Karpas-422 (cell line): ENCODE data around the gene ADORA2B. TPM values are rescaled to one million over a fixed set of nuclear protein-coding genes. Genes with fewer than 3 reads are reported as not detected.

ENCODE experiments used
- DNase-seq: peaks from one replicate; pipeline ENCODE4 v3.0.0-alpha.2; 2015
- H2AFZ ChIP-seq: fragments of 200-600 bp; sonication (generic); 2 replicates; pipeline ENCODE4 v1.6.1; 2014; ENCODE audit warnings: antibody characterized with exemption, low read length, mixed read lengths
- H3K27ac ChIP-seq: fragments of 200-600 bp; sonication (generic); 2 replicates; pipeline ENCODE4 v1.5.1; 2014; ENCODE audit warnings: mild to moderate bottlenecking, low read length, moderate library complexity
- H3K27me3 ChIP-seq: fragments of 200-600 bp; sonication (generic); 2 replicates; pipeline ENCODE4 v1.6.1; 2014; ENCODE audit warnings: low read length, mixed read lengths
- H3K36me3 ChIP-seq: fragments of 200-600 bp; sonication (generic); 2 replicates; pipeline ENCODE4 v1.6.1; 2014; ENCODE audit warnings: low read length, mixed read lengths; ENCODE audit not compliant: insufficient read depth
- H3K4me1 ChIP-seq: fragments of 200-600 bp; sonication (generic); 2 replicates; pipeline ENCODE4 v1.6.1; 2014; ENCODE audit warnings: mild to moderate bottlenecking, low read length, mixed read lengths
- H3K4me2 ChIP-seq: fragments of 200-600 bp; sonication (generic); 2 replicates; pipeline ENCODE4 v1.6.1; 2014; ENCODE audit warnings: low read length, low read depth, mild to moderate bottlenecking; ENCODE audit not compliant: poor library complexity, severe bottlenecking
- H3K4me3 ChIP-seq: fragments of 200-600 bp; sonication (generic); 2 replicates; pipeline ENCODE4 v1.5.1; 2014; ENCODE audit warnings: mild to moderate bottlenecking, antibody characterized with exemption, low read length, mixed read lengths
- H3K79me2 ChIP-seq: fragments of 200-600 bp; sonication (generic); 2 replicates; pipeline ENCODE4 v1.6.1; 2014; ENCODE audit warnings: mild to moderate bottlenecking, low read length, mixed read lengths
- H3K9ac ChIP-seq: fragments of 200-600 bp; sonication (generic); 2 replicates; pipeline ENCODE4 v1.6.0; 2014; ENCODE audit warnings: low read length
- H3K9me2 ChIP-seq: fragments of 200-600 bp; sonication (generic), shearing (Covaris generic); replicated peaks from 2 replicates; pipeline ENCODE4 v1.6.0; 2014; ENCODE audit warnings: mild to moderate bottlenecking, low read length, moderate library complexity; ENCODE audit not compliant: insufficient read depth
- H3K9me3 ChIP-seq: fragments of 300-700, 200-600 bp; sonication (generic); 2 replicates; pipeline ENCODE4 v1.6.1; 2014; ENCODE audit warnings: low read length, mixed read lengths
- H4K20me1 ChIP-seq: fragments of 200-600 bp; sonication (generic); 2 replicates; pipeline ENCODE4 v1.6.1; 2014; ENCODE audit warnings: mild to moderate bottlenecking, antibody characterized with exemption, low read length, low read depth; ENCODE audit not compliant: insufficient read depth
- total RNA-seq: library from RNA; depleted of rRNA; stranded (reverse); fragments of >200 nt; shearing (Covaris generic); gene quantifications from 2 replicates; pipeline ENCODE4 v1.2.3, GENCODE V29; 2014; ENCODE audit warnings: low replicate concordance

Gene ADORA2B
- total RNA-seq, 1 experiment from 2014 or later: not detected

GRCh38 chr17:15965528-15965927 lies 20.6 kb downstream of the ADORA2B start:
- Histone ChIP-seq H3K36me3 (no peaks in the 10 kb centered on the region), H3K4me1 (peaks cover 12% of the 10 kb centered on the region), H2AFZ (no peak overlapping the region), H3K4me3 (no peak overlapping the region), H3K9ac (no peak overlapping the region), H3K27me3 (no peaks in the 10 kb centered on the region), H3K9me2 (no peaks in the 10 kb centered on the region), H3K9me3 (no peaks in the 10 kb centered on the region), H3K27ac (no peak overlapping the region), H3K79me2 (no peaks in the 10 kb centered on the region), H4K20me1 (no peaks in the 10 kb centered on the region), H3K4me2 (no peak overlapping the region)
- no peak for DNase-seq

DNA sequence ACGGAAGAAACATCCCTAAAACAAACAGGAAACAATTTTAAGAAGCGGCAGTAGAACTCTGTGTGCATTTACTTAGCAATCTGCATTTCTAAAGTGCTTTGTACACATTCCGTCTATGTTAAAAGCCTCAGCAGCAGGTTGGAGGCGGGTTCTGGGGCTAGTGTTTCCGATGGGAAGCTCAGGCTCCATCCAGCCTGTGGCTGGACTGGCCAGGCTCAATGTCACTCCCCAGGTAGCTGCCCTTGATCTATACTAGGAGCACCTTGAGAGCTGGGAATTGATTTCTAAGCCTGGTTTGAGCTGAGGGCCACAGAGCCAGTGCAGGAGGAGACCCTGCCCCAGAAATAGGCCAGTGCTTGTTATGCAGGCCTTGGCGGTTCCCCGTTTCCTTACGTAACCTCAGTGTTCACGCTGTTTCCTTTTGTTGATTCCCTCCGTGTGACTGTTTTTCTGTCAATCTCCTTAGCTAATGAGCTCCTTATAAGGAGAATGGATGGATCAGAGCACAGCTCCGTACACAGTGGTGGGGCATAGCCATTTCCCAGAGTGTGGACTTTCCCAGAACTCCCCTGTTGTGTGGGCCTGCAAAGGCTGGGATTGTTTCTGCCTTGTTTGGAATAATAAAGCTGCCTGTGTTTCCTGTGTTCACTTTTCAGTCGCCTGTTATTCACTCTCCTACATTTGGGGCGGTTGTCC lies 21.4 kb downstream of the ADORA2B start:
- no peak for DNase-seq
- peaks cover 12% of the 10 kb centered on the region for H3K4me1 ChIP-seq
- no peaks in the 10 kb centered on the region for H3K9me2 ChIP-seq
- no peaks in the 10 kb centered on the region for H3K36me3 ChIP-seq
- H3K27ac ChIP-seq: no peak overlapping the region
- H3K79me2 ChIP-seq: no peaks in the 10 kb centered on the region
- H3K27me3 ChIP-seq: no peaks in the 10 kb centered on the region
- H2AFZ ChIP-seq: no peak overlapping the region
- no peaks in the 10 kb centered on the region for H3K9me3 ChIP-seq
- H3K9ac ChIP-seq: no peak overlapping the region
- H3K4me2 ChIP-seq: no peak overlapping the region
- H3K4me3 ChIP-seq: no peak overlapping the region
- no peaks in the 10 kb centered on the region for H4K20me1 ChIP-seq

- no peak for DNase-seq
- H3K4me2 ChIP-seq: no peak overlapping the region
- H3K4me1 ChIP-seq: peaks cover 12% of the 10 kb centered on the region
- H2AFZ ChIP-seq: no peak overlapping the region
- no peaks in the 10 kb centered on the region for H4K20me1 ChIP-seq
- H3K9ac ChIP-seq: no peak overlapping the region
- no peaks in the 10 kb centered on the region for H3K9me2 ChIP-seq
- H3K79me2 ChIP-seq: no peaks in the 10 kb centered on the region
- no peak overlapping the region for H3K27ac ChIP-seq
- no peaks in the 10 kb centered on the region for H3K36me3 ChIP-seq
- no peaks in the 10 kb centered on the region for H3K27me3 ChIP-seq
- no peak overlapping the region for H3K4me3 ChIP-seq
- no peaks in the 10 kb centered on the region for H3K9me3 ChIP-seq
These were observed 21.9 kb downstream of the ADORA2B start for GRCh38 chr17:15966879-15967248.

DNA sequence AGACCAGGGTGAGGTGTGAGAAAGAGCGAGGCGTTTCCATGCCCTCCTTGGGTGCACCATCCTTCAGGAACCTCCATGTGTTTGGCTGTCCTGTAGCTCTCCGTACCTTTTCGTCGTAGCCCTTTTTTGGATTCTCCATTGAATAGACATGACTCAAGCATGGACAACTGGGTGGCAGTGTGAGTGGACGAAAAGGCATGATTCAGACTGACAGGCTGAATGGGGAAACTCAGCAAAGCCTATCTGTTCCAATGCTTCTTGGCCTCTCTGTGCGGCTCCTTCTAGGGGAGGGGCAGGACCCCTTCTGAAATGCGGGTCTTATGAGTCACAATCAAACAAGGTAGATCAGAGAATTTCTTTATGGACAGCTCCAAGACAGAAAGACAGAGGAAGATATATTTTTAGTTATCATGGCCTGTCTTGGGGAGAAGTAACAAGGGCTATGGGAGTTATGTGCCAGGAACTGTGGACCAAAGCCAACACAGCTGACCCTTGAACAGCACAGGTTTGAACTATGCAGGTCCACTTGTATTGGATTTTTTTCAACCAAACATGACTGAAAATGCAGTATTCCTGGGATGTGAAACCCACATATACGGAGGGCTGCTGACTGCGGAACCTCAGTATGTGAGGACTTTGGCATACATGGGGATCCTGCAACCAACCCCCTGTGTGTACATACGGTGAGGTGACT lies 22.9 kb downstream of the ADORA2B start:
- Histone ChIP-seq H3K27me3 (no peaks in the 10 kb centered on the region), H3K4me2 (no peak overlapping the region), H3K4me1 (peaks cover 12% of the 10 kb centered on the region), H3K9ac (no peak overlapping the region), H4K20me1 (no peaks in the 10 kb centered on the region), H3K9me3 (no peaks in the 10 kb centered on the region), H3K4me3 (no peak overlapping the region), H3K9me2 (no peaks in the 10 kb centered on the region), H3K79me2 (no peaks in the 10 kb centered on the region), H2AFZ (no peak overlapping the region), H3K36me3 (no peaks in the 10 kb centered on the region), H3K27ac (no peak overlapping the region)
- no peak for DNase-seq

GRCh38 chr17:15969463-15969862 lies 24.5 kb downstream of the ADORA2B start:
- H3K27me3 ChIP-seq: no peaks in the 10 kb centered on the region
- no peak overlapping the region for H3K27ac ChIP-seq
- H2AFZ ChIP-seq: no peak overlapping the region
- peaks cover 12% of the 10 kb centered on the region for H3K4me1 ChIP-seq
- H3K9me2 ChIP-seq: no peaks in the 10 kb centered on the region
- H3K4me3 ChIP-seq: no peak overlapping the region
- no peaks in the 10 kb centered on the region for H3K9me3 ChIP-seq
- no peak for DNase-seq
- no peaks in the 10 kb centered on the region for H3K79me2 ChIP-seq
- no peak overlapping the region for H3K4me2 ChIP-seq
- no peaks in the 10 kb centered on the region for H4K20me1 ChIP-seq
- no peaks in the 10 kb centered on the region for H3K36me3 ChIP-seq
- H3K9ac ChIP-seq: no peak overlapping the region

DNA sequence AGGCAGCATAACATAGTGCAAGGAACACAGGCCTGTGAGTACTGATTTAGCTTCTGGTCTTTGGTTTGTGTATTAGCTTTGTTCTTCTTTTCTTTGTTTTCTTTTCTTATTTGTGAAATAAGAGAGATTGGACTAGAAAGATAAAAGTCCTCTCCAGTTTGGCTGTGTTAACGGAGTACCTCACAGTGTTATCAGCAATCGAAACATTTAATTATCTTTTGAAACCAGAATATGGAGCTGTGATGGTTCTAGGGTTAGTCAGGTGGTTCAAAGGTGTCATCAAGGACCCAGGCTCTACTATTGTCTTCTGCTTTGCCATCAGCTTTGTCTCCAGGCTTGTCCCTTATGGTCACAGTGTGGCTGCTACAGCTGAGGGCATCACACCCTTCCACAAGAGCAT lies 25.6 kb downstream of the ADORA2B start:
- Histone ChIP-seq H3K27ac (no peak overlapping the region), H2AFZ (no peak overlapping the region)

DNA sequence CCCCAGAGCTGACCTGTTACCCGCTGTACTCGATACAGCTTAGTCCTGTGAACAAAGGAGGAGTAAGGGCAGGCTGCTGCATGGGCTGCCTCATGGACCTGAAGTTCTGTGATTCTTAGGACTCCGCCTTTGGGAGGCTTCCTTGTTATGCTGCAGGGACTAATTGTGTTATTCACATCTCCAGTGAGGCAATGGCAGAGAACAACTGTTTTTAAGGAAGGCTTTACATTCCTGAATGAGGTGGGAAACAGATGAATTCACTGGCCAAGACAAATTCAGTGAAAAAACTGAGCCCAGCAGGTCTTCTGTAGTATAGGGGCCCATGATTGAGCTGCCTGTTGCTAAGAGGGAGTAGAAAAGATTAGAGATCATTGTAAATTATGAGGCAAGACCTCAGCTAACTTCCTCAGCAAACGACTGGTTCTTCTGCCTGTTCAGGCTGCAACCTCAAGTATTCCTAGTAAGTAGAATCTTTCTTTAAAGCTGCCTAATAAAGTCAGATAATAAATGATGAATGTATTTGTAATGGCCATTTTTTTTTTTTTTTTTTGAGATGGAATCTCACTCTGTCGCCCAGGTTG lies 26.3 kb downstream of the ADORA2B start:
- H3K4me1 ChIP-seq: peaks cover under 1% of the 10 kb centered on the region; the same call in 1 of the 2 replicates
- DNase-seq: no peak
- H3K9ac ChIP-seq: no peak overlapping the region
- no peak overlapping the region for H3K4me2 ChIP-seq
- H3K27ac ChIP-seq: no peak overlapping the region
- H3K4me3 ChIP-seq: no peak overlapping the region
- H3K36me3 ChIP-seq: no peaks in the 10 kb centered on the region
- no peak overlapping the region for H2AFZ ChIP-seq
- H3K9me2 ChIP-seq: no peaks in the 10 kb centered on the region
- no peaks in the 10 kb centered on the region for H3K9me3 ChIP-seq
- no peaks in the 10 kb centered on the region for H3K79me2 ChIP-seq
- no peaks in the 10 kb centered on the region for H4K20me1 ChIP-seq
- H3K27me3 ChIP-seq: no peaks in the 10 kb centered on the region

More for the DNA sequence above, 25.6 kb downstream of the ADORA2B start:
- no peaks in the 10 kb centered on the region for H3K36me3 ChIP-seq
- no peaks in the 10 kb centered on the region for H3K9me2 ChIP-seq
- no peaks in the 10 kb centered on the region for H3K27me3 ChIP-seq
- no peak overlapping the region for H3K4me3 ChIP-seq
- H3K9me3 ChIP-seq: no peaks in the 10 kb centered on the region
- H3K9ac ChIP-seq: no peak overlapping the region
- no peaks in the 10 kb centered on the region for H3K79me2 ChIP-seq
- DNase-seq: no peak
- no peak overlapping the region for H3K4me2 ChIP-seq
- peaks cover 8% of the 10 kb centered on the region for H3K4me1 ChIP-seq
- H4K20me1 ChIP-seq: no peaks in the 10 kb centered on the region

DNA sequence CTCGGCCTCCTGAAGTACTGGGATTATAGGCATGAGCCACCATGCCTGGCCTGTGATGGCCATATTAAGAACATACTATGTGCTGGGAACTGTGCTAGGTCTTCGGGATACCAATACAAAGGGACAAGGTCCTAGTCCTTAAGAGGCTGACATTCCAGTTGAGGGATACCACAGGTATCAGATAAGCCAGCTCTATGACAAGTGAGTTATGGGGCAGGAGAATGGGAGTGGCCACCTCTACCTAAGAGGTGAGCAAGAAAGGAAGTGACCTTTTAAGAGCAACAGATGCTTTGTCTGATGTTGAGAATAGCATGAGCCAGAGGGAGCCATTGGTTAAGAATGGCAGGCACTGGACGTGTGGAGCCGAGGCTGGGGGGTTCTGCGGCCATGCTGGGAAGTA lies 27.0 kb downstream of the ADORA2B start:
- H3K4me1 ChIP-seq: no peaks in the 10 kb centered on the region
- no peak overlapping the region for H3K27ac ChIP-seq
- DNase-seq: no peak
- no peaks in the 10 kb centered on the region for H3K9me2 ChIP-seq
- no peaks in the 10 kb centered on the region for H3K27me3 ChIP-seq
- H4K20me1 ChIP-seq: no peaks in the 10 kb centered on the region
- no peaks in the 10 kb centered on the region for H3K79me2 ChIP-seq
- no peaks in the 10 kb centered on the region for H3K9me3 ChIP-seq
- no peak overlapping the region for H3K4me3 ChIP-seq
- H3K4me2 ChIP-seq: no peak overlapping the region
- no peak overlapping the region for H2AFZ ChIP-seq
- no peaks in the 10 kb centered on the region for H3K36me3 ChIP-seq
- no peak overlapping the region for H3K9ac ChIP-seq
